GM21526 (cell line): ENCODE results near the gene DENND2D.
A peak's percentile ranks its signal among the peaks of the same experiment; 100 is the strongest.

Experiments used
- ATAC-seq: cut with Tn5 transposase; IDR thresholded peaks from one replicate; pipeline ENCODE4 v1.9.1; 2021; ENCODE audit warnings: moderate library complexity; ENCODE audit not compliant: unreplicated experiment, low FRiP score

DENND2D gene

DNA sequence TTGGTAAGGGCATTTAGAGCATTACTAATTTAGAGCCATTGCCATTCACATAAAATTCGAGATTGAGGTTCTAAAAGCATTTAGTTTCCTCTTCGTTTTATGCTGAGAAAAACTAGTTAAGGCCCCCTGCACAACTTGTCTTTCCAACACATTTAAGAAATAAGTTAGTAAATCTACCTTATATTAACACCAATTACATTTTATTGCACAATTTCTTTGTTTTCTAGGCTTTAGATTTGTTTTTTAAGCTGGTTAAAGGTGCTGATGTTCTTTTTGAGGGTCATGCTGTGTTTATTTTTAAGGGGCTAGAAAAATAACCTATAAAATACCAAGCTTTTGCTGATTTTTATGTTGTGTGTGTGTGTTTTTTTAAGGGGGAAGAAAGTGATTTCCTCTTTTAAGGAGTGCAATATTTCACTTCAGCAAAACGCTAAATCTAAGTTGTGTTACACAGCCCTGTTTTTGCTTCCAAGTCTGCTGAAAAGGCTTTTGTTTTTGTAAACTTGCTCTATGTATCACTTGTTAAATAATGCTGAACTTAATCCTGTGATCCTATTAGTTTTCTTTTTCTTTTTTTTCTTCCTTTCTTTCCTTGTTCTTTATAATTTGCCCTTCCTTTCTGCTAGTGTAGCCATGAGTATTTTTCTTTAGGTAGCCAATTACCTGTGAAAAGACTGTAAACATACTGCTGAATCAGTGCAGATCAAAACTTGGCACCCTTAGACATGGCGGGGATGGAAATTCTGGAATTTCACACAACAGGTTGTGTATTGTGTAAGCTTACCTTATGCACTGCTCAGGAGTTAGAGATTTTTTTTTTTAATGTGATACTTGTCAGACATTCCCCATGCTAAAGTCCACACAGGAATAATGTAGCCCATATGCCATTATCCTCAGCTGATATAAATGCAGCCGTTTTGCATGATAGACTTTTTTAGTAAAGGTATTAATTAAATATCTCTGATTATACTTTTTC lies 58.9 kb downstream of the DENND2D start:
- ATAC-seq = no peak

DNA sequence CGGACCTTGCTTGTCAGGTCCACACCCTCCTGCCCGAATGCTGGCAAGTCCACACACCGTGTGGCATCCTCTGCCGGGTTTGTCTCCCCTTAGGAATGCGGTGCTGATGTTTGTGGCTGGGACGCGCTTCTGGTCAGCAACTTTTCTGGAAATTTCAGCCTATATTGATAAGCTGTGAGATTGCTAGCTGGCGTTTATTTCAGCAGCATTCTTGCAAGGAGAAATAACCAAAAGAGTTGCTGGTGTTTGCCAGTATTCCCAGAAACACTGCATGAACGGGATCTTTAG lies 59.8 kb downstream of the DENND2D start:
- ATAC-seq = no peak

DNA sequence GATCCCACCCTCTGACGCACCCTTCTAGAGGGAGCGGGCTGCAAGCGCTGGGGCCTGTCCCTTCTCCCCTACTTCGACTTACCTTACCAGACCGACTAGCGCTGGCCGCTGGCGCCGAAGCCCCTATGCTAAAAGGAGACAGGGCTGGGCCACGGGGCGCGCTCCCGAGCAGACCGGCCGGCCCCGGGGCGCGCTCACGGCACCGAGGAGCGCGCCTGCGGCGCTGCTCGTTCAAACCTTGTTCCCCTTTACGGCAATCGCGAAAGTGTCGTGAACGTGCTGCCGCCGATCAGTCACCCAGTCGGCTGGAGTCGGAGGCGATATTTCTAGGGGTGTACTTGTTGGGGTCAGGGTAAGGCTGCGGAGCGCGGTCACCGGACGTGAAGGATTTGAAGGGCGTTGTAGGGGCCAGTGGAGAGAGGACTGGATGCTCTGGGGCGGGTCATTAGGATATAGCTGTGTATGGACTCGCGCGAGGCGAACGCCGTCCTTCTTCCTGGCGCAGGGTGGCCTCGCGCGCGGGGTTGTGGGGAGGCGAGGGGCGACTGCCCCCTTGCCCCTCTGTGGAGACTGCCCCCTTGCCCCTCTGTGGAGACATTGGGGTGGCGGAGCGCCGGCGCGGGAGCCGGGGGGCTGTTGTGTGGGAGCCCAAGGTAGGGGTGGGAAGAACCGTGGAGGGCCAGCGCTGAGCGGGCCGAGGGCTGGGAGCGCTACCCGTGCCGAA lies 60.3 kb downstream of the DENND2D start, which contains the start of the genes CEPT1 and DRAM2:
Gene CEPT1, plus strand, starts transcription at position 268 of the 724 bp plus-strand sequence. CDS start 7,492 bp downstream, outside the sequence.
Gene DRAM2, minus strand, starts transcription at position 138 of the 724 bp plus-strand sequence. CDS start 8,539 bp downstream, outside the sequence.
- peak; percentile 55 for ATAC-seq

DNA sequence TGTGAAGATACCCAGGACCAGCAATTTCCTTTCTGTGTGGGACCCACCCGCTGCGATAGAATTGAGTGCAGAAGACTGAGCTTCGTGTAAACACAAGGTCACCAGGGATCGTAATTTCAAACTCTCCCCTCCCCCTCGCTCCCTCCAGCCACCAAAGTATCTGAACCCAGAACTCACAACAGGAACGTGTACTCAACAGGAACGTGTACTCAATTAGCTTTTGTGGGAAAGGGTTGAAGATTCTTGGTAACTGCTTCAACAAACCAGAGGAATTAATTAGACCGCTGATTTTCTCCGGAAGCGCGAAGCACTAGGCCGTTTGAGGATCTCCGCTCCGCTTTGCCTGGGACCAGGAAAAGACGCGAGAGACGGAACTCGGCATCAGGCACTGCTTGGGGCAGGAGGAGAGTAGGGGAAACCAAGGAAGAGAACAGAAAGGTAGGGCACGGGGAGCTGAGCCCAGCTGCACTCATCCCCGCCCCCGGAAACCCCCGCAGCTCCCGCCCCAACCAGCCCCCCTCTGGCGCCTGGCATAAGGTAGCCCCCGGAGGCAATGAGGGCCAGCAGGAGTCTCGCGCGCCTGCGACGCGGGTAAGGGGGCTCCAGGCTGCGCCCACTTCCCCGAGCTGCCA lies 61.0 kb downstream of the DENND2D start:
- ATAC-seq = peak; percentile 21
